ENCODE results near the gene VWA5B2. TPM values are rescaled to one million over a fixed set of nuclear protein-coding genes. Genes with fewer than 3 reads are reported as not detected.

The VWA5B2 gene
- total RNA-seq, 4 donors from 2014 or later: 0.95 to 5.0 (median 1.4) TPM; not detected in 1

GRCh38 chr3:184209146-184209923, 20.1 kb upstream of the VWA5B2 start:
- TF ChIP-seq CTCF (IDR thresholded peaks at IDR 0.05) (no peak), POLR2A (IDR thresholded peaks at IDR 0.05) (no peak), EP300 (IDR thresholded peaks at IDR 0.05; ENCODE audit: low read depth) (no peak), POLR2AphosphoS5 (IDR thresholded peaks at IDR 0.05) (no peak)
- H3K4me3 ChIP-seq: no peak overlapping the region
- H3K36me3 ChIP-seq: no peaks in the 10 kb centered on the region
- DNase-seq: no peak
- no peaks in the 10 kb centered on the region for H3K4me1 ChIP-seq
- intact Hi-C loops (cut with DNase I; ENCODE audit: low total_unique reads) (no loop called here), in situ Hi-C loops (cut with MboI; ENCODE audit: low pct_ligation_motif_present in 1 of 4, low pct_unique_long_range_greater_than_20kb in 1 of 4, low sequenced_read_pairs in 3 of 4) (no loop called here)
- no peaks in the 10 kb centered on the region for H3K9me3 ChIP-seq
- peaks cover 16% of the 10 kb centered on the region for H3K27me3 ChIP-seq
- H3K27ac ChIP-seq: no peak overlapping the region
- WGBS, 2 donors (ENCODE audit: low coverage in 1 of 2): 52 to 65% methylated on average over 6 to 11 of the region's 11 CpGs

- Histone ChIP-seq H3K9me3 (no peaks in the 10 kb centered on the region), H3K36me3 (no peaks in the 10 kb centered on the region), H3K4me3 (no peak overlapping the region), H3K27me3 (peaks cover 19% of the 10 kb centered on the region), H3K4me1 (no peaks in the 10 kb centered on the region), H3K27ac (no peak overlapping the region)
- 71 to 85% methylated on average over 5 of the region's 5 CpGs for WGBS, 2 donors (ENCODE audit: low coverage in 1 of 2)
- TF ChIP-seq POLR2AphosphoS5 (IDR thresholded peaks at IDR 0.05) (no peak), CTCF (IDR thresholded peaks at IDR 0.05) (no peak), EP300 (IDR thresholded peaks at IDR 0.05; ENCODE audit: low read depth) (no peak)
- in situ Hi-C loops (cut with MboI; ENCODE audit: low pct_ligation_motif_present in 1 of 4, low pct_unique_long_range_greater_than_20kb in 1 of 4, low sequenced_read_pairs in 3 of 4) (no loop called here), intact Hi-C loops (cut with DNase I; ENCODE audit: low total_unique reads) (no loop called here)
- DNase-seq: no peak
These were observed 18.1 kb upstream of the VWA5B2 start for GRCh38 chr3:184211297-184211696.

GRCh38 chr3:184211718-184212117, 17.7 kb upstream of the VWA5B2 start:
- TF ChIP-seq EP300 (IDR thresholded peaks at IDR 0.05; ENCODE audit: low read depth) (no peak), CTCF (IDR thresholded peaks at IDR 0.05) (no peak), POLR2AphosphoS5 (IDR thresholded peaks at IDR 0.05) (no peak), POLR2A (IDR thresholded peaks at IDR 0.05) (no peak)
- Histone ChIP-seq H3K4me3 (no peak overlapping the region), H3K9me3 (no peaks in the 10 kb centered on the region), H3K27me3 (peaks cover 15% of the 10 kb centered on the region), H3K4me1 (no peaks in the 10 kb centered on the region), H3K36me3 (no peaks in the 10 kb centered on the region), H3K27ac (no peak overlapping the region)
- in situ Hi-C loops (cut with MboI; ENCODE audit: low pct_ligation_motif_present in 1 of 4, low pct_unique_long_range_greater_than_20kb in 1 of 4, low sequenced_read_pairs in 3 of 4) (no loop called here), intact Hi-C loops (cut with DNase I; ENCODE audit: low total_unique reads) (no loop called here)
- no peak for DNase-seq
- WGBS, 2 donors (ENCODE audit: low coverage in 1 of 2): 67 to 87% methylated on average over 3 to 5 of the region's 5 CpGs

- H3K9me3 ChIP-seq: no peaks in the 10 kb centered on the region
- DNase-seq: no peak
- TF ChIP-seq POLR2AphosphoS5 (IDR thresholded peaks at IDR 0.05) (no peak), EP300 (IDR thresholded peaks at IDR 0.05; ENCODE audit: low read depth) (no peak), POLR2A (IDR thresholded peaks at IDR 0.05) (no peak), CTCF (IDR thresholded peaks at IDR 0.05) (no peak)
- in situ Hi-C loops (cut with MboI; ENCODE audit: low pct_ligation_motif_present in 1 of 4, low pct_unique_long_range_greater_than_20kb in 1 of 4, low sequenced_read_pairs in 3 of 4): no loop called here
- intact Hi-C loops (cut with DNase I; ENCODE audit: low total_unique reads): no loop called here
- H3K27ac ChIP-seq: no peak overlapping the region
- H3K36me3 ChIP-seq: no peaks in the 10 kb centered on the region
- no peaks in the 10 kb centered on the region for H3K4me1 ChIP-seq
- 43 to 55% methylated on average over 3 to 4 of the region's 4 CpGs for WGBS, 2 donors (ENCODE audit: low coverage in 1 of 2)
- H3K4me3 ChIP-seq: no peak overlapping the region
- peaks cover 25% of the 10 kb centered on the region for H3K27me3 ChIP-seq
These were observed 10.6 kb upstream of the VWA5B2 start for GRCh38 chr3:184218814-184219213.
